ENCODE data around the gene CHST4.
"Not testable (repeated sequence)": the region's sequence is repeated elsewhere in the genome, so short reads cannot be mapped to it uniquely, and the experiment has no call there.

CHST4 gene

GRCh38 chr16:71524566-71525553 is 1.4 kb upstream of the CHST4 start:
- DNase-seq: no peak

- no peak for DNase-seq
Measured at GRCh38 chr16:71528257-71528656, 2.0 kb downstream of the CHST4 start.

GRCh38 chr16:71528863-71529262 is 2.6 kb downstream of the CHST4 start:
- no peak for DNase-seq

GRCh38 chr16:71532366-71532765 is 6.1 kb downstream of the CHST4 start:
- DNase-seq: no peak

DNA sequence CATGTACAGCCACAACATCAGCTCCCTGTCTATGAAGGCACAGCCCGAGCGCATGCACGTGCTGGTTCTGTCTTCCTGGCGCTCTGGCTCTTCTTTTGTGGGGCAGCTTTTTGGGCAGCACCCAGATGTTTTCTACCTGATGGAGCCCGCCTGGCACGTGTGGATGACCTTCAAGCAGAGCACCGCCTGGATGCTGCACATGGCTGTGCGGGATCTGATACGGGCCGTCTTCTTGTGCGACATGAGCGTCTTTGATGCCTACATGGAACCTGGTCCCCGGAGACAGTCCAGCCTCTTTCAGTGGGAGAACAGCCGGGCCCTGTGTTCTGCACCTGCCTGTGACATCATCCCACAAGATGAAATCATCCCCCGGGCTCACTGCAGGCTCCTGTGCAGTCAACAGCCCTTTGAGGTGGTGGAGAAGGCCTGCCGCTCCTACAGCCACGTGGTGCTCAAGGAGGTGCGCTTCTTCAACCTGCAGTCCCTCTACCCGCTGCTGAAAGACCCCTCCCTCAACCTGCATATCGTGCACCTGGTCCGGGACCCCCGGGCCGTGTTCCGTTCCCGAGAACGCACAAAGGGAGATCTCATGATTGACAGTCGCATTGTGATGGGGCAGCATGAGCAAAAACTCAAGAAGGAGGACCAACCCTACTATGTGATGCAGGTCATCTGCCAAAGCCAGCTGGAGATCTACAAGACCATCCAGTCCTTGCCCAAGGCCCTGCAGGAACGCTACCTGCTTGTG is 10.7 kb downstream of the CHST4 start:
- DNase-seq: no peak

DNA sequence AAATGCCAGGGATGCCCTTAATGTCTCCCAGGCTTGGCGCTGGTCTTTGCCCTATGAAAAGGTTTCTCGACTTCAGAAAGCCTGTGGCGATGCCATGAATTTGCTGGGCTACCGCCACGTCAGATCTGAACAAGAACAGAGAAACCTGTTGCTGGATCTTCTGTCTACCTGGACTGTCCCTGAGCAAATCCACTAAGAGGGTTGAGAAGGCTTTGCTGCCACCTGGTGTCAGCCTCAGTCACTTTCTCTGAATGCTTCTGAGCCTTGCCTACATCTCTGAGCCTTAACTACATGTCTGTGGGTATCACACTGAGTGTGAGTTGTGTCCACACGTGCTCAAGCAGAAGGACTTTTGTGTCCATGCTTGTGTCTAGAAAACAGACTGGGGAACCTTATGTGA is 11.4 kb downstream of the CHST4 start:
- peak; percentile 12 to 21 for DNase-seq

- DNase-seq: peak; percentile 45 to 54
Measured at GRCh38 chr16:71542377-71542776, 16.2 kb downstream of the CHST4 start.

DNA sequence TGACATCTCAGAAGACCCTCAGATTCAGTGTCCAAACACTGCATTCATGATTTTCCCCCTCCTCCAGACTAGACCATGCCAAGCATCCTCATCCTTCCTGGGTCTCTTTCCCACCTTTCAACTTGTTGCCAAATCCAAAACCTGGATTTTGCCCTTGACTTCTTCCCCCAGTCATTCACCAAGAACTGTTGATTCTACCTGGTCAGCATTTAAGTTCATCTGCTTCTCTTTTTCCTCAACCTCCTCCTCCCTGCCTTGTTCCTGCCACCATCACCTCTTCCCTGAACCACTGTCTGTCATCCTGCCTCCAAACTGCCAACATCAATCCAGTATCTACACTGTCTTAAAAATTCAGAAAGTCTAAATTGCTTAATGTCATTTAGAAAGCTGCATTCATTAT is 20.9 kb downstream of the CHST4 start:
- no peak for DNase-seq

DNA sequence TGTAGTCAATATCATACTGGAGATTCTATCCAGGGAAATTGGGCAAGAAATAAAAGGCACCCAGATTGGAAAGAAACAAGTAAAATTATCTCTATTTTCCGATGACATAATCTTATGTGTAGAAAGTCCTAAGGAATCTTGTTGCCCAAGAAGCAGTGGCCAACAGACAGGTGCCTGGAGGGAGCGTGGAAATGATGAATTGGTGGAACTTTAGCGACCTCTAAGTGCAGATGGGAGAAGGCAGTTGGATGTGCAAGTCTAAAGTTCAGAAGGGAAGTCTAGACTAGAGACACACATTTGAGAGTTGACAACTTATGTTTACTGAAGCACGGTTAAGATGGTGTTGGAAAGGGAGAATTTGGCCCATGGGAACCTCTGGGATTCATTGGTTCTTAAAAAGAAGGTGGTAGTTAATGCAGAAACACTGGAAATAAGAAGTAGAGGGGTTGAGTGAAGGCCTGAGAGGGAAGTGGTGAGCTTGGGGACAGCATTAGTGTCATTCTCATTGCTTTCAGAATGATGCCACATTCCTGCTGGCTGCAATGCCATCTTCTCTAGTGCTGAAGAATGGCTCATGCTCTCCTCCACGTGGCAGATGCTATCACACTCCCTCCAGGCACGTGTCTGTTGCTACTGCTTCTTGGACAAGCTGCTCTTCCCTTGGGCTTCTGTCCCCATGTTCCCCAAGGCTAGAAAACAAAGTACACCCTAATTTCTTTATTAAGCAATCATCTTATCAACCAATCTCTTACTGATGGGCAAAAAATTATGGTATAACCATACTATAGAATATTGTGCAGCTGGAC is 26.7 kb downstream of the CHST4 start:
- DNase-seq: no peak

DNA sequence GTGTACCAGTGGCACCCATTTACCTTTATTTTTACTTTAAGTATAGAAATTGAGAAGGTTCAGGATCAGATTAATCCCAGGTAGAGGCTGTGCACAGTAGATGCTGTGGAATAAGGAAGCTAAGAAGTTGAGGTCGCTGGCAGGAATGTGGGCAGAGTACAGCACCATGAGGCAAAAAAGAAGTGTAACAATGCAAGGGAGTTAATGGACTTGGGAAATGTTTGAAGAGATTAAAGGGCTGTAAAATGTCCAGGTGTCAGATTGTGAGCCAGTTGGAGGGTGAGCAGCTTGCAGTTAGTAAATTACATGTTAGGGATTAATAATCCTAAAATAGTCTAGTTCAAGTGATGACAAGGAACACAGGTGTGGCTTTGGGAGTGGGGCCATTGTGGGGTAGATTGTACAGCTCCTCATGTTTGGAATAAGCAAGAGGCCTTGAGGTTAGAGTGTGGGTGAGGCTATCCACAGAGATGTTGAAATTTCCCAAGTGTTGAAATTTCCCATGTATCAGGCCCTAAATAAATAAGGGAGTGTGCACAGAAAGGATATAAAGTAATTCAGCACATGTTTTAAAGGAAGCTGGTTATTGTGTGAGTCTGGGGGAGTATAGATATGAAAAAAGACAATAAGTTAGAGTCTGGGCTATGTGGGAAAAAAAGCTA is 29.1 kb downstream of the CHST4 start:
- DNase-seq: no peak

- DNase-seq: no peak
Measured at GRCh38 chr16:71557299-71557698, 31.1 kb downstream of the CHST4 start.

DNA sequence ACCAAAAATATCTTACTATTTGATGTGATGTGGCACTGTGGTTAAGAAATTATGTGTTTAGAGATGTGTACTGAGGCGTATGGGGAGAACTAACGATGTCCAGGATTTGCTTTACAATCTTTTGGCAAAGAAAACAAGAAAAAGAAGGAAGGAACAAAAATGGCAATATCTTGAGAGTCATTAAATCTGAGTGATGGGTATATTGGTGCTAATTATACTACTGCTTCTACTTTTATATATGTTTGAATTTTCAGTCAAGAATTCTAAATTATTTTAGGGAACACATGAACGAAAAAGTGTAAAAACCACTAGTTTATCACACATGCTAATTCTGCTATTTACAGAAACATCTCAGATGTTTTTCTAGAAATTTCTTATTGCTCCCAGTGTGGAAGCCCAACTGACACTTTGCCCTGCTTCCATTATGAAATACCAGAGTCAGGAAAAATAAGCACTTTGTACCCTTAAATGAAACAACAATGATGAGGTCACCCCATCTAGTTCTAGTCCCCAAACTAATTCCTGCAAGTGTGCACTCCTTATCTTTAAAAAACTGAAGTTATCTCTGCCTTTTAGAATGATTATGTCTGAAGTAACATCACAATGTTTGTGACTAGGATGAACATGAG is 31.8 kb downstream of the CHST4 start:
- DNase-seq: no peak

DNA sequence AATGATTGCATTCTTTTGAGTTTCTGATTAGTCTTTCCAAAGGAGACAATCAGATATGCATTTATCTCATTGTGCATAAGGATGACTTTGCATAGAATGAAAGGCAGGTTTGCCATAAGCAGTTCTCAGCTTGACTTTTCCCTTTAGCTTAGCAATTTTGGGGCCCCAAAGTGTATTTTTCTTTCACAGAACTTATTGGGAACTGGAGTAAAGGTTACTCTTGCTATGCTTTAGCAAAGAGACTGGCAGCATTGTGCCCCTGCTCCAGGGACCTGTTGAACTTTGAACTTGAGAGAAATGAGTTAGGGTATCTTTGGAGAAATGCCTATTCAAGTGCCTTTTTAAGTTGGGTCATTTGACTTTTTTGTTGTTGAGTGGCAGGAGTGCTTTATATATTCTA is 33.6 kb downstream of the CHST4 start:
- no peak for DNase-seq

GRCh38 chr16:71561886-71562285 is 35.7 kb downstream of the CHST4 start:
- DNase-seq: not testable (repeated sequence)

- DNase-seq: no peak
Measured at GRCh38 chr16:71562552-71562951, 36.3 kb downstream of the CHST4 start.

- no peak for DNase-seq
Measured at GRCh38 chr16:71564335-71564967, 38.2 kb downstream of the CHST4 start.

GRCh38 chr16:71565812-71566700 is 39.8 kb downstream of the CHST4 start:
- DNase-seq: peak in 1 of 2 donors; percentile 6

DNA sequence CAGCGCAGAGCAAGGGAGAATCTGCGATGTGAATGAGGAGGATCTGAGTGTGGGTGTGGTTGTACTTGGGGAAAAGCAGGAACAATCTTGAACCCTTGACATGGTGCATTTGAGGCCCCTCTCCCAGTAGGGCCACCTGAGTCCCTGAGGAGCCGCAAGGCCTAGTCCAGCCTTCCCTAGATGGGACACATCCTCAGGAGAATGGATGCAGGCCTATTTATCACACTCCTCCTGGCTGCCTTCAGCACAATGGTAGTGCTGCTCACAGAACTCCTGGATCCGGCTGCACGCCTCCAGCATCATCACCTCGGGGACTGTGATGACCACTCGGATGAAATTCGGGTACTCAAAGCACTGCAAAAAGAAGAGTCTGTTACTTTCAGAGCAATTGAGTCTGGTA is 41.7 kb downstream of the CHST4 start:
- no peak for DNase-seq

DNA sequence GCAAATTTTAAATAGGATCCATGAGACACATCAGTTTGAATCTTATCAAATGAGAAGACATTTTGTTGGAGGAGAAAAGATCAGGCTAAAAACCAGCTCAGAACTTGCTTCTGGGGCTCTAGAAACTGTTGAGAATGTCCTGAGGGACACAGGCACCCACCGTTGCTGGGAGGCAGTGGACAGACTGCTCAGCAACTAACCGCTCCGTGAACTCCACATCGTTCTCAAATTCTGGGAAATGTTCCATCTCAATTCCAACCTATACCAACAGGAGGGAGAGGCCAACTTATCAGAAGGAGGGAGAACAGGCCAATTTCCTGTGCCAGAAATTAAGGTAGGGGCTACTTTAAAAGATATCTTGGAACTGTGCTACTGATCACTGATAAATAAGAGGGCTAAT is 42.3 kb downstream of the CHST4 start:
- DNase-seq: no peak

GRCh38 chr16:71569621-71570020 is 43.4 kb downstream of the CHST4 start:
- DNase-seq: no peak

Measured in CD4-positive, alpha-beta T cell treated with Interleukin-1 beta for 1 hour (primary cell).